HUES48 (cell line): Measurements from ENCODE around the gene BSPRY.

Experiments
- H3K27ac ChIP-seq: one replicate; pipeline ENCODE4 v1.7.0; 2013; ENCODE audit warnings: low read depth, low read length, inconsistent platforms
- H3K27me3 ChIP-seq: 2 replicates; pipeline ENCODE4 v1.6.1; 2013; ENCODE audit warnings: mild to moderate bottlenecking, low read length; ENCODE audit not compliant: control insufficient read depth, insufficient read depth
- H3K36me3 ChIP-seq: 2 replicates; pipeline ENCODE4 v1.6.1; 2013; ENCODE audit warnings: low read length; ENCODE audit not compliant: control insufficient read depth, insufficient read depth
- H3K4me1 ChIP-seq: 2 replicates; pipeline ENCODE4 v1.6.1; 2013; ENCODE audit warnings: mild to moderate bottlenecking, low read length; ENCODE audit not compliant: control insufficient read depth, insufficient read depth
- H3K4me3 ChIP-seq: 2 replicates; pipeline ENCODE4 v1.5.1; 2013; ENCODE audit warnings: mild to moderate bottlenecking, low read depth, low read length
- H3K9ac ChIP-seq: 2 replicates; pipeline ENCODE4 v1.6.1; 2013; ENCODE audit warnings: mild to moderate bottlenecking, low read depth, low read length, moderate library complexity
- H3K9me3 ChIP-seq: 2 replicates; pipeline ENCODE4 v1.6.1; 2013; ENCODE audit warnings: low read length; ENCODE audit not compliant: control insufficient read depth, insufficient read depth

Gene BSPRY

GRCh38 chr9:113349445-113350094 is at the start of gene BSPRY:
Gene BSPRY, plus strand, starts transcription at chr9:113349541. Its CDS starts 39 bp downstream, at chr9:113349580.
- H3K27ac ChIP-seq: no peak within 1 kb of the TSS
- peak within 1 kb of the TSS; percentile 74 for H3K4me3 ChIP-seq

DNA sequence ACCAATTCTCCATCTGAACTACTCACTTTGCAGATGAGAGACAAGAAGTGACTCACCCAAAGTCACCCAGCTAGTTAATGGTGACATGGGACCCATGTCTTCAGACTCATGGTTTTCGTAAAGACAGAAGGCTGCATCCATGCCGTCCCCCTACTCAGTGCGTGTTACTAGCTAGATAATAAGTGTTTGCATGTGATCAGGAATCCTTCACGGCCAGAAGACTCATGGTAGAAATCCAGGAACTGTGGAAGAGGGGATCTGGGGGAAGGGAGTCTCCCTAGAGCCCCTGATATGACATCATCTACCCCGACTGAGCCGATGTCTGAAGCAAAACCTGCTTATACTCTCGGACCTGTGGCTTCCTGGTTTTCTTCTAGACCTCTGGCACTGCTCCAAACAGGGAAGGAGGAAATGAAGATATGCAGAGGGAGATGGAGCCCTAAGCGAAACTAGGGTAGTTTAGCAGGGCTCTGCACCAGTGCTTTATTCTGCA is 49.5 kb upstream of the BSPRY start:
- no peaks in the 10 kb centered on the region for H3K36me3 ChIP-seq
- H3K4me3 ChIP-seq: no peak overlapping the region
- no peak overlapping the region for H3K27ac ChIP-seq
- H3K9ac ChIP-seq: no peak overlapping the region
- no peaks in the 10 kb centered on the region for H3K9me3 ChIP-seq
- H3K4me1 ChIP-seq: no peaks in the 10 kb centered on the region
- H3K27me3 ChIP-seq: no peaks in the 10 kb centered on the region

More at GRCh38 chr9:113349445-113350094, at the start of gene BSPRY:
- peaks cover 8% of the 10 kb centered on the region for H3K4me1 ChIP-seq
- peak within 1 kb of the TSS; percentile 57; the same call in 1 of the 2 replicates for H3K9ac ChIP-seq
- H3K27me3 ChIP-seq: peaks cover 23% of the 10 kb centered on the region
- H3K36me3 ChIP-seq: no peaks in the 10 kb centered on the region
- H3K9me3 ChIP-seq: no peaks in the 10 kb centered on the region

DNA sequence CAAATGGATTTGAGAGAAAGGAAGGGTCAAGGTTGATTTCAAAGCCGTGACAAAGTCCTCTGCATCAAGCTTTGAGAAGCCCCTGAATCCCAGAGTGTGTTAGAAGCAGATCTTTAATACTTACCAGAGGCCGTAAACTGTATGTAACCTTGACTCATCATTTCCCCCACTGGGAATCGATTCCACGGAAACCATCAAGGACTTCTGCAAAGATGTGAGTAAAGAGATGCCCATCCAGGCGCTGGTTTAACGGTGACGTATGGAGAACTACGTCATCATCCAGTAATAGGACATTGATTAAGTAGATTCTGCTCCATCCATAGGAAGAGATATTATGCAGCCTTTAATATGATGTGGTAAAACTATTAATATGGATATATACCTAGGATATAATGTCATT is 47.8 kb upstream of the BSPRY start:
- no peaks in the 10 kb centered on the region for H3K36me3 ChIP-seq
- no peak overlapping the region for H3K27ac ChIP-seq
- H3K27me3 ChIP-seq: no peaks in the 10 kb centered on the region
- no peak overlapping the region for H3K4me3 ChIP-seq
- H3K9me3 ChIP-seq: no peaks in the 10 kb centered on the region
- H3K4me1 ChIP-seq: no peaks in the 10 kb centered on the region
- no peak overlapping the region for H3K9ac ChIP-seq

DNA sequence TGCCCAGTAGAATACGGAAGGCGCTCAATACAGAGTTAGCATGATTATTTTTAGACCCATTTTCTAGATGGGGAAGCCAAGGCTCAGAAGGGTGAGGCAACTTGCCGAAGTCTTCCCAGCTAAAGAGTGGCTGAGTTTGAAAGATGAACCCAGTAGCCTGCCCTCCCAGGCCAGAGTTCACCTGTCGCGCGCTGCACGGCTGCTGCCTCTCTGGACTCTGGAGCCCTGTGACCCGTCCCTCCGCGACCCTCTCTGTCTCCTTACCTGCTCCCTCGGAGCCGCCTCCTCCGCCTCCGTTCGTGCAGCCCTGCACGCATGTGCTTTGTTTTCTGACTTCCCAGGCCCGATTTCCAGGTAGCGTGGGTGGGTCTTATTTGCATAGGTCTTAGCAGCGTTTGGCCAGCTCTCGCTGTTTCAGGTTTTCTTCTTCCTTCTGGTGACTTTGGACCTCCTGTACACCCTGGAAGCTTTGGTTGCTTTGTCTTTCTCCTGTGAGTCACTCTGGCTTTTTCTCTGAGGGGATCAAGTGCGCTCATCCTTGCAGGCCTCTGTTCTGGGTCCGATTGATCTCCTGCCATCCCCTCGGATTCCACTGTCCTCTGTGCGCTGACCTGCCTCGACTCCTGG is 46.4 kb upstream of the BSPRY start, which contains the start of gene RNF183:
RNF183 (minus strand) TSS at position 585 of the 627 bp plus-strand sequence. CDS start 5,192 bp downstream, outside the sequence.
- H3K27ac ChIP-seq: peak within 1 kb of the TSS; percentile 55
- no peaks in the 10 kb centered on the region for H3K9me3 ChIP-seq
- no peak within 1 kb of the TSS for H3K9ac ChIP-seq
- H3K36me3 ChIP-seq: no peaks in the 10 kb centered on the region
- no peak within 1 kb of the TSS for H3K4me3 ChIP-seq
- no peaks in the 10 kb centered on the region for H3K4me1 ChIP-seq
- no peaks in the 10 kb centered on the region for H3K27me3 ChIP-seq

GRCh38 chr9:113306566-113306965 is 42.8 kb upstream of the BSPRY start:
- no peaks in the 10 kb centered on the region for H3K36me3 ChIP-seq
- H3K27me3 ChIP-seq: no peaks in the 10 kb centered on the region
- H3K27ac ChIP-seq: no peak overlapping the region
- no peak overlapping the region for H3K9ac ChIP-seq
- no peaks in the 10 kb centered on the region for H3K4me1 ChIP-seq
- no peak overlapping the region for H3K4me3 ChIP-seq
- no peaks in the 10 kb centered on the region for H3K9me3 ChIP-seq

- Histone ChIP-seq H3K4me3 (no peak overlapping the region), H3K9me3 (no peaks in the 10 kb centered on the region), H3K27ac (no peak overlapping the region), H3K36me3 (no peaks in the 10 kb centered on the region), H3K27me3 (no peaks in the 10 kb centered on the region), H3K4me1 (no peaks in the 10 kb centered on the region), H3K9ac (no peak overlapping the region)
Observed at GRCh38 chr9:113307396-113307975, 41.9 kb upstream of the BSPRY start.

- H3K4me3 ChIP-seq: no peak overlapping the region
- H3K9me3 ChIP-seq: no peaks in the 10 kb centered on the region
- no peak overlapping the region for H3K27ac ChIP-seq
- H3K27me3 ChIP-seq: no peaks in the 10 kb centered on the region
- H3K9ac ChIP-seq: no peak overlapping the region
- no peaks in the 10 kb centered on the region for H3K4me1 ChIP-seq
- H3K36me3 ChIP-seq: no peaks in the 10 kb centered on the region
Observed at GRCh38 chr9:113309204-113309813, 40.0 kb upstream of the BSPRY start.

- H3K27me3 ChIP-seq: no peaks in the 10 kb centered on the region
- H3K9ac ChIP-seq: no peak overlapping the region
- H3K36me3 ChIP-seq: no peaks in the 10 kb centered on the region
- H3K9me3 ChIP-seq: no peaks in the 10 kb centered on the region
- no peak overlapping the region for H3K4me3 ChIP-seq
- H3K27ac ChIP-seq: no peak overlapping the region
- no peaks in the 10 kb centered on the region for H3K4me1 ChIP-seq
Observed at GRCh38 chr9:113310538-113310937, 38.8 kb upstream of the BSPRY start.

DNA sequence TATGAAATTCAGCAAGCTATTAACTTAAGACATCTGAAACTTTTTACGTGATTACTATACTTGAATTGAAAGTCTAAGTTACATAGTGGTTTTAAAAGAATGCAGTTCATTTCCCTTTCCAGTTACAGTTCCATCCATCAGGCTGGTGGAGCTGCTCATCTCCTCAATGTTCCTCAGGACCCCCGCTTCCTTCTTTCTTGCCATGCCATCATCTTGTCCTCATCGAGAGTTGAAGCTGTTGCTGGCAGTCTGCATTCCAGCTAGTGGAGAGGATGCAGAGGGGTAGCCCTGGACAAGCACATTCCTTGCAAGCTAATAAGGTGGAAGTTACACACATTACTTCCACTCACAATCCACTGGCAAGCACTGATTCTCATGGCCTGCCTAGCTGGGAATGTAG is 37.4 kb upstream of the BSPRY start:
- H3K27ac ChIP-seq: no peak overlapping the region
- no peaks in the 10 kb centered on the region for H3K27me3 ChIP-seq
- no peaks in the 10 kb centered on the region for H3K36me3 ChIP-seq
- H3K4me1 ChIP-seq: no peaks in the 10 kb centered on the region
- no peak overlapping the region for H3K9ac ChIP-seq
- H3K4me3 ChIP-seq: no peak overlapping the region
- H3K9me3 ChIP-seq: no peaks in the 10 kb centered on the region

DNA sequence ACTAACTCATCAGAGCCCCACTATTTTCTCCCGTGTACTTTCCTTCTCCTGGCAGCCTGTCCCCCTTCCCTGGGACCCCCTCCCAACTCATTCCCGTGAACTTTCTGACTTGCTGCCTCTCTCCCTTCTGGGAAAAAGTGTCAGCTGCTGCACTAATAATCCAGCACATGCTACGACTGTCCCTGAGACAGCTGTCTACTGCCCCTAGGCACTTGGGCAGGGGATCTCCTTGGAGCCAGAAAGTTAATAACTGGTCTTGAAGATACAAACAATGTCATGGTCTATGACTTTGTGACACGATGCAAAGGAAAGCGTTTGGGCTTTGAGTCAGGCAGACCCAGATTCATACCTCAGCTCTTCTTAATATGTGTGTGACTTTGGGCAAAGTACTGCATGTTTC is 36.1 kb upstream of the BSPRY start:
- no peaks in the 10 kb centered on the region for H3K27me3 ChIP-seq
- H3K27ac ChIP-seq: no peak overlapping the region
- H3K4me1 ChIP-seq: no peaks in the 10 kb centered on the region
- H3K36me3 ChIP-seq: no peaks in the 10 kb centered on the region
- no peaks in the 10 kb centered on the region for H3K9me3 ChIP-seq
- H3K9ac ChIP-seq: no peak overlapping the region
- no peak overlapping the region for H3K4me3 ChIP-seq

DNA sequence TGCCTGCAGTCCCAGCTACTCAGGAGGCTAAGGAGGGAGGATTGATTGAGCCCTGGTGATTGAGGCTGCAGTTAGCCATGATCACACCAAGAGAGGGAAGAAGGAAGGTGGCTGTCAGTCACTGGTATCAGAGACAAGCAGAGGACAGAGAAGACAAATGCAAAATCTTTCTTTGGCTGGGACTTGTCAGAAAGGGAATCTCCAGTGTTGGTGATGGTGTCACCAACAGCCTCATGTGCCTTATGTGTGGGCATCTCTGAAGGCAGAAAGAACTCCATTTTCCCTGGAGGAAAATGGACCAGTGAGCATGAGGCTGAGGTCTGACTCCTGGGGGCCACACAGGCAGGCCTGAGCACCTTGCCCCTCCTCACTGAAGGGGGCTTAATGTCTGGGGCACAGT is 34.1 kb upstream of the BSPRY start:
- Histone ChIP-seq H3K36me3 (no peaks in the 10 kb centered on the region), H3K9me3 (no peaks in the 10 kb centered on the region), H3K4me1 (no peaks in the 10 kb centered on the region), H3K27ac (no peak overlapping the region), H3K27me3 (no peaks in the 10 kb centered on the region), H3K9ac (no peak overlapping the region), H3K4me3 (no peak overlapping the region)
